GM12874 (cell line): ENCODE results near the gene RMC1.

Experiments
- TF ChIP-seq, protein P1 (sequence below): IDR thresholded peaks from 2 replicates; pipeline ENCODE4 v1.5.1; 2011; ENCODE audit warnings: low read depth, mild to moderate bottlenecking, control low read depth, low read length, moderate library complexity; ENCODE audit not compliant: insufficient read depth

Gene RMC1

GRCh38 chr18:23569299-23570063 lies 66.2 kb downstream of the RMC1 start:
- TF ChIP-seq, protein P1, sequence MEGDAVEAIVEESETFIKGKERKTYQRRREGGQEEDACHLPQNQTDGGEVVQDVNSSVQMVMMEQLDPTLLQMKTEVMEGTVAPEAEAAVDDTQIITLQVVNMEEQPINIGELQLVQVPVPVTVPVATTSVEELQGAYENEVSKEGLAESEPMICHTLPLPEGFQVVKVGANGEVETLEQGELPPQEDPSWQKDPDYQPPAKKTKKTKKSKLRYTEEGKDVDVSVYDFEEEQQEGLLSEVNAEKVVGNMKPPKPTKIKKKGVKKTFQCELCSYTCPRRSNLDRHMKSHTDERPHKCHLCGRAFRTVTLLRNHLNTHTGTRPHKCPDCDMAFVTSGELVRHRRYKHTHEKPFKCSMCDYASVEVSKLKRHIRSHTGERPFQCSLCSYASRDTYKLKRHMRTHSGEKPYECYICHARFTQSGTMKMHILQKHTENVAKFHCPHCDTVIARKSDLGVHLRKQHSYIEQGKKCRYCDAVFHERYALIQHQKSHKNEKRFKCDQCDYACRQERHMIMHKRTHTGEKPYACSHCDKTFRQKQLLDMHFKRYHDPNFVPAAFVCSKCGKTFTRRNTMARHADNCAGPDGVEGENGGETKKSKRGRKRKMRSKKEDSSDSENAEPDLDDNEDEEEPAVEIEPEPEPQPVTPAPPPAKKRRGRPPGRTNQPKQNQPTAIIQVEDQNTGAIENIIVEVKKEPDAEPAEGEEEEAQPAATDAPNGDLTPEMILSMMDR = no peak

- TF ChIP-seq, protein P1 = no peak
Observed at GRCh38 chr18:23570912-23571504, 67.7 kb downstream of the RMC1 start.

DNA sequence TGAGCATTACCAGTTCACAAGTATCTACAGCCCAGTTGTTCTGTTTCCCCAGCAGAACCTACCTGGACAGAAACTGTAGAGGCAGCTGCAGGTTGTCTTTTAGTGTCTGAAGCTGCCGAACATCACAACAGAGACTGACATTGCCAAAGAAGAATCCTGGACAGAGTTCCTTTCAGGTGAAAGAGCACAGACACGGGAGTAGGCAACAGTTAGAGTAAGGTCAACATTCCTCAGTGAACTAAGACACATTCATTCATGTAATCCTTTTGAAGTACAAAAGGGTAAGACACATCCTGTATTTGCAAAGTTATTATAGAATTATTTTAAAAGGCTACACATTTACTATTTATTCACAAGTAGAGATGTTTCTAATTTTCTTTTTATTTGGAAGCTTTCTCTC lies 68.7 kb downstream of the RMC1 start:
- TF ChIP-seq, protein P1 = no peak

DNA sequence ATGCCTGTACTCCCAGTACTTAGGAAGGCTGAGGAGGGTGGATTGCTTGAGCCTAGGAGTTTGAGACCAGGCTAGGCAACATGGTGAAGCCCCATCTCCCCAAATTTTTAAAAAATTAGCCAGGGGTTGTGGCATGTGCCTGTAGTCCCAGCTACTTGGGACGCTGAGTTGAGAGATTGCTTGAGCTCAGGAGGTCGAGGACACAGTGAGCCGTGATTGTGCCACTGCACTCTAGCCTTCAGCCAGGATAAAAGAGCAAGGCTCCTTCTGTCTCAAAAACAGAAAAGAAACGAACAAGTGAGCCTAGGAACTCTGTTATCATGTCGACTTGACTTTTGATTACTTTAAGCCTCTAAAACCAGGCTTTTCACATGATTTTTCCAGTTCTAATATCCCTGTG lies 69.3 kb downstream of the RMC1 start:
- TF ChIP-seq, protein P1 = no peak

- TF ChIP-seq, protein P1 = no peak
Observed at GRCh38 chr18:23573020-23573419, 69.7 kb downstream of the RMC1 start.

DNA sequence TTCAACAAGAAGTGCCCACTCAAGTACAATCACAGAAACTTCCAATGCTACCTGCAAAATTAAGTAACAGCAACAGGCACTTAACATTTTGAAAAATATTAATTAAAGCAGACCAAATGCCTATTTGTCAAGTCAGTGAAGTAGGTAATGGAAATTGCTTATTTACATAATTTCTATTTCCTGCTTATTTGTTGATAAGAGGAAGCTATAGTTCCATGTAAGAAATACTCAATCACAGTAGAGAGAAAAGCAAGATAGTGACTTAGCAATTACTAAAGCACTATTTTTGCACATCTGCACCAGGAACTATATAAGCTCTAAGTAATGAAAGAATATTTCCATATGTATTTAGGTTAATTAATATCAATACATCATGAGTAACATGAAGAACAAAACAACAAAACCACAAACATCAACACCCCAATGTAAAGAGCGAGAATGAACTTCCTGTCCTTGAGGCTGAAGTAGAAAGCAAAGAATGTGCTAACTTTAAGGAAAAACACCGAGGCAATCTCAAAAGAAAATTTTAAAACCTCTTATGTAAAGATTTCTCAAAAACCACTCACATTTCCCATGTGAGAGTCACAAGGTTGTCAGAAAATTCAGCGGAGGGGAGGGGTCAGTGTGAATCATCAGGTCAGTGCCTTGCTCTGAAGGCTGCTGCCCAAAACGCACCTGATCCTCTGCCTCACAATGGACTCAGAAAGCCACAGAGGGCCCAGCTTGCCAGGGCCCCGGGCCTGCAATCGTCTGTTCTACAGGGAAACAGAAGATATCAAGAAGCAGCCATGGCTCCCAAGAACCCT lies 70.5 kb downstream of the RMC1 start:
- TF ChIP-seq, protein P1 = no peak

- TF ChIP-seq, protein P1 = no peak
Observed at GRCh38 chr18:23574611-23575308, 71.4 kb downstream of the RMC1 start.
